ENCODE measurements around the gene NUP93. TPM values are rescaled to one million over a fixed set of nuclear protein-coding genes. Genes with fewer than 3 reads are reported as not detected.
"Not testable (repeated sequence)": the region's sequence is repeated elsewhere in the genome, so short reads cannot be mapped to it uniquely, and the experiment has no call there.

Gene NUP93
- total RNA-seq, 1 experiment from 2014 or later, result 136 TPM

GRCh38 chr16:56800355-56800754 lies 70.4 kb downstream of the NUP93 start:
- in situ Hi-C loops (cut with HindIII; ENCODE audit: low sequenced_read_pairs), result no loop called here
- DNase-seq (ENCODE audit: low spot score), result peak; percentile 39

- in situ Hi-C loops (cut with HindIII; ENCODE audit: low sequenced_read_pairs), result no loop called here
- no peak for DNase-seq (ENCODE audit: low spot score)
Measured at GRCh38 chr16:56801762-56802161, 71.8 kb downstream of the NUP93 start.

GRCh38 chr16:56807011-56807675 lies 77.2 kb downstream of the NUP93 start:
- in situ Hi-C loops (cut with HindIII; ENCODE audit: low sequenced_read_pairs), result no loop called here
- no peak for DNase-seq (ENCODE audit: low spot score)

- DNase-seq (ENCODE audit: low spot score); in situ Hi-C loops (cut with HindIII; ENCODE audit: low sequenced_read_pairs): not testable (repeated sequence)
Measured at GRCh38 chr16:56807676-56808067, 77.7 kb downstream of the NUP93 start.

GRCh38 chr16:56810954-56811353 lies 81.0 kb downstream of the NUP93 start:
- in situ Hi-C loops (cut with HindIII; ENCODE audit: low sequenced_read_pairs), result no loop called here
- DNase-seq (ENCODE audit: low spot score), result no peak

- in situ Hi-C loops (cut with HindIII; ENCODE audit: low sequenced_read_pairs); DNase-seq (ENCODE audit: low spot score): not testable (repeated sequence)
Measured at GRCh38 chr16:56811602-56812001, 81.7 kb downstream of the NUP93 start.

GRCh38 chr16:56812884-56813283 lies 83.0 kb downstream of the NUP93 start:
- no peak for DNase-seq (ENCODE audit: low spot score)
- in situ Hi-C loops (cut with HindIII; ENCODE audit: low sequenced_read_pairs), result no loop called here

GRCh38 chr16:56814537-56815432 lies 84.9 kb downstream of the NUP93 start:
- no peak for DNase-seq (ENCODE audit: low spot score)
- in situ Hi-C loops (cut with HindIII; ENCODE audit: low sequenced_read_pairs), result no loop called here

GRCh38 chr16:56815721-56816120 lies 85.8 kb downstream of the NUP93 start:
- DNase-seq (ENCODE audit: low spot score), result peak; percentile 6
- in situ Hi-C loops (cut with HindIII; ENCODE audit: low sequenced_read_pairs), result no loop called here

GRCh38 chr16:56817056-56817455 lies 87.1 kb downstream of the NUP93 start:
- DNase-seq (ENCODE audit: low spot score), result no peak
- in situ Hi-C loops (cut with HindIII; ENCODE audit: low sequenced_read_pairs), result no loop called here

- no peak for DNase-seq (ENCODE audit: low spot score)
- in situ Hi-C loops (cut with HindIII; ENCODE audit: low sequenced_read_pairs), result no loop called here
Measured at GRCh38 chr16:56817938-56818337, 88.0 kb downstream of the NUP93 start.

- no peak for DNase-seq (ENCODE audit: low spot score)
- in situ Hi-C loops (cut with HindIII; ENCODE audit: low sequenced_read_pairs), result no loop called here
Measured at GRCh38 chr16:56823081-56823733, 93.3 kb downstream of the NUP93 start.

GRCh38 chr16:56824331-56824730 lies 94.4 kb downstream of the NUP93 start:
- DNase-seq (ENCODE audit: low spot score), result no peak
- in situ Hi-C loops (cut with HindIII; ENCODE audit: low sequenced_read_pairs), result no loop called here

GRCh38 chr16:56824804-56825203 lies 94.9 kb downstream of the NUP93 start:
- in situ Hi-C loops (cut with HindIII; ENCODE audit: low sequenced_read_pairs), result no loop called here

GRCh38 chr16:56825826-56826225 lies 95.9 kb downstream of the NUP93 start:
- no peak for DNase-seq (ENCODE audit: low spot score)
- in situ Hi-C loops (cut with HindIII; ENCODE audit: low sequenced_read_pairs), result no loop called here

More at GRCh38 chr16:56824804-56825203, 94.9 kb downstream of the NUP93 start:
- no peak for DNase-seq (ENCODE audit: low spot score)

- in situ Hi-C loops (cut with HindIII; ENCODE audit: low sequenced_read_pairs), result no loop called here
- DNase-seq (ENCODE audit: low spot score), result no peak
Measured at GRCh38 chr16:56828647-56829046, 98.7 kb downstream of the NUP93 start.

GRCh38 chr16:56830669-56831068 lies 100.7 kb downstream of the NUP93 start:
- no peak for DNase-seq (ENCODE audit: low spot score)
- in situ Hi-C loops (cut with HindIII; ENCODE audit: low sequenced_read_pairs), result no loop called here

- in situ Hi-C loops (cut with HindIII; ENCODE audit: low sequenced_read_pairs), result no loop called here
- no peak for DNase-seq (ENCODE audit: low spot score)
Measured at GRCh38 chr16:56832768-56833167, 102.8 kb downstream of the NUP93 start.

- in situ Hi-C loops (cut with HindIII; ENCODE audit: low sequenced_read_pairs), result no loop called here
- no peak for DNase-seq (ENCODE audit: low spot score)
Measured at GRCh38 chr16:56833243-56833970, 103.5 kb downstream of the NUP93 start.
